GM19372 (cell line): Measurements from ENCODE around the gene AGBL1.
"Not testable (repeated sequence)": the region's sequence is repeated elsewhere in the genome, so short reads cannot be mapped to it uniquely, and the experiment has no call there.

ENCODE experiments used
- ATAC-seq: cut with Tn5 transposase; IDR thresholded peaks from one replicate; pipeline ENCODE4 v1.9.1; 2021; ENCODE audit warnings: mild to moderate bottlenecking, low read depth, moderate library complexity; ENCODE audit not compliant: unreplicated experiment

The AGBL1 gene

GRCh38 chr15:86969364-86969763, 889.7 kb downstream of the AGBL1 start:
- no peak for ATAC-seq

DNA sequence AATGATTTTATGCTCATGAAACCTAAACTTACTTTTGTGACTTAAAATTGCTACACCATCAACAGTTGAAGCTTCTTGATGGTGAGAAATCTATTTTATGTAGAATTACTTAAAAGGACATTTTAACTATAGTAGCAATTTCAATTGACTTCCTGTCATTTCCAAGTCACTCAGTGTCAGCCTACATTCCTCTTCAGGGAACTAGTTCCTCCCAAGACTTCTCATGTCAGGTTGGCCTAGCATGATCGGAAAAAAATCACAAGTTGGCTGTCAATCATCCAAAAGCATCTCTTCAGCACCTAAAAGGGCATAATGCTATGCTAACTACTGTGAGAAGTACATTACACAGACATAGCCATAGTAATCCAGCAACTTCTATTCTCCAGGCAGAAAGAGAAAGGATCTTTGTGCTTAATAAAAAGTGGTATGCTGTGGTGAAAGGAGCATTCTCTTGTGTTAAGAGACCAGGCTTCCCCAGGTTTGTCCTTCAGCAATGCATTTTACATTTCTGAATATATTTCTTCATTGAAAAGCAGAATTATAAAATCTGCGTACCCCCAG, 893.7 kb downstream of the AGBL1 start:
- no peak for ATAC-seq

DNA sequence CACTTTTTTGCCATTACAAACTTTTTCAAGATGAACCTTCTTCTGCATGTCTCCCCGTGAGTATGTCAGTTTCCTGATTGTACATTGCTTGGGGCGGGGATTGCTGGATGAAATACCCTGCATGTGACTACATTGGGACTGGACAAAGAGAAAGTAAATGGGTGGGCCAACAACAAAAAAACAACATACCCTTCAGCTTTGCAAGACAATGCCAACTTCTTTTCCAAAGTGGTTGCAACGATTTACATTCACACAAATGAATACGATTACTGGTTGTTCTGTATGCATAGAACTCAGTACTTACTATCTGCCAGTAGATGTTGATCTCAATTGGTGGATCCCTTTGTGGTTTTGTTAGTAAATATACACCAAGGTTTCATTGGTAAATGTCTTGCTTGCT, 908.4 kb downstream of the AGBL1 start:
- no peak for ATAC-seq

GRCh38 chr15:87021751-87022150, 942.1 kb downstream of the AGBL1 start:
- ATAC-seq, result no peak

- no peak for ATAC-seq
These were observed 952.0 kb downstream of the AGBL1 start for GRCh38 chr15:87031540-87032230.

- no peak for ATAC-seq
These were observed 952.6 kb downstream of the AGBL1 start for GRCh38 chr15:87032295-87032694.

DNA sequence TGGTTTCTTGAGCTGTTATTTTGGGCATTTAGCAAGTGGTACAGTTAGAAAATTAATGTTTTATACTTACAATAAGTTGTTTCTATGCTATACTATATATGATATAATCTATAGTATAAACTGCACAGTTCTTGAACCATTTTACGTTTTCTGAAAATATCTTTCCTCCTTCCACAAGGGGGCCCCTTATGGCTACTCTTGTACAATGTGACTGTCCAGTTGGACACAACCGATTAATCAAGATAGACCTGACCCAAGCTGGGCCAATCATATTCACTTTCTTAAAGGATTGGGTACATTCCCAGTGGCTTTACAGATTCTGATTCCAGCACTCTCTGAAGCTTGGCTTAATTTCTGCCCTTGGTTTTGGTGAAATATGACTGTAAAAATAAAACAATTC, 953.4 kb downstream of the AGBL1 start:
- no peak for ATAC-seq

DNA sequence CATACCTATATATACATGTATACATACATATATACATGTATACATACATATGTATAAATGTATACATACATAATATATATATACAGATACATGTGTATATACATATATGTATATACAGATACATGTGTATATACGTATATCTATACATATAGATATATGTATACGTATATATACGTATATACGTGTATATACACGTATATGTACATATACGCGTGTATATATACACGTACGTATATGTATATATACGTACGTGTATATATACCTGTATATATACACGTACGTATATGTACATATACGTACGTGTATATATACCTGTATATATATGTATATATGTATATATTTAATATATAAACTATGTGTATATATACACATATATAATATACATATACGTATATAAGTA, 955.2 kb downstream of the AGBL1 start:
- no peak for ATAC-seq

- no peak for ATAC-seq
These were observed 958.7 kb downstream of the AGBL1 start for GRCh38 chr15:87038404-87038803.

- ATAC-seq, result not testable (repeated sequence)
These were observed 962.9 kb downstream of the AGBL1 start for GRCh38 chr15:87042619-87043018.

- ATAC-seq, result no peak
These were observed 966.1 kb downstream of the AGBL1 start for GRCh38 chr15:87045746-87046145.

GRCh38 chr15:87047203-87047965, 967.7 kb downstream of the AGBL1 start:
- no peak for ATAC-seq
